ENCODE results near the gene XYLT1. TPM values are rescaled to one million over a fixed set of nuclear protein-coding genes. Genes with fewer than 3 reads are reported as not detected.
A peak's percentile ranks its signal among the peaks of the same experiment; 100 is the strongest.

The XYLT1 gene
- total RNA-seq, 2 donors from 2014 or later: 6.0 to 15.2 TPM

- Histone ChIP-seq H3K4me3 (no peak overlapping the region), H3K36me3 (replicated peaks in 1 of 2; ENCODE audit: insufficient read depth in 1 of 2, low read depth in 2 of 2) (no peaks in the 10 kb centered on the region), H3K9me3 (no peaks in the 10 kb centered on the region), H3K4me1 (peaks cover 24% of the 10 kb centered on the region), H3K27ac (peak overlapping the region; percentile 23 to 61 (median 42)), H3K27me3 (no peaks in the 10 kb centered on the region)
- no peak for TF ChIP-seq CTCF (IDR thresholded peaks at IDR 0.05)
- DNase-seq: no peak
- peak; percentile 47 for ATAC-seq
- intact Hi-C loops (cut with DNase I): no loop called here
- WGBS, 2 donors: 46 to 63% methylated on average over 5 of the region's 5 CpGs
Measured at GRCh38 chr16:17384471-17384870, 86.3 kb downstream of the XYLT1 start.

DNA sequence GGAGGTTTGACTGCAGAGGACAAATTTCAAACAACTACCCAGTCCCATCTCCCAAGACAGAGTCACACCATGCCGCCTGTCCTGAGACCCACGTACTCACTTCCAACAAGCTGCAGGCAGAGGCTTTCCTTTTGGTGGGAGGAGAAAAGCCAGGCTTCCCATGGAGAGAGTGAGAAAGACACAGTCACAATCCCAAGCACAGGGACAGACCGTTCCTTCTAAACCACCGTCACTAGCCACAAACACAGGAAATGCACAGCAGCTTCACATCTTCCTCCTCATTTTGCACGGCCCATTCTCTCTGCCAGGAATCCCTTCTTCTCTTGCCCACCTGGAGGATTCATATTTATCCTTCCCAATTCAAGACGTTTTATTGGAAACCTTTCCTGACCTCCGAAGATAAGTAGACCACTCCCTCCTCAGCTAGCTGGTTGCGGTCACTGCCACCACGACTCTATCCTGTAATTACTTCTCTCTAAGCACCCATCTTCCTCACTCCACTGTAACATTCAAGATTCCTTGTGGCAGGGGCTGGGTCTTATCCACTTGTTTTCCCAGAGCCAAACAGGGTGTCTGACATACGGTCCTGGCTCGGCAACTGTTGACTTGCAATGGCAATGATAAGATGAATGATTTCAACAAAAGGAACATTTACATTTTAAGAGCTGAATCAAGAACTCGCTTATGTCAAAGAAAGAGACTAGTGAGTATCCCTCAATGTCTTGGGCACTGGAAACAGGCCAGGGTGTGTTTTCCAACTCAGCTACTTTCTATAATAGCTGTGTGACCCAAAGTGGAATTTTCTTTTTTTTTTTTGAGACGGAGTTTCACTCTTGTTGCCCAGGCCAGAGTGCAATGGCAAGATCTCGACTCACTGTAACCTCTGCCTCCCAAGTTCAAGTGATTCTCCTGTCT lies 87.6 kb downstream of the XYLT1 start:
- WGBS, 2 donors: 50 to 65% methylated on average over 14 of the region's 14 CpGs
- no peak for ATAC-seq

GRCh38 chr16:17382514-17382913 lies 88.2 kb downstream of the XYLT1 start:
- no peak for DNase-seq
- Histone ChIP-seq H3K4me1 (peaks cover 24% of the 10 kb centered on the region), H3K27me3 (no peaks in the 10 kb centered on the region), H3K36me3 (replicated peaks in 1 of 2; ENCODE audit: insufficient read depth in 1 of 2, low read depth in 2 of 2) (no peaks in the 10 kb centered on the region), H3K4me3 (no peak overlapping the region), H3K27ac (peak overlapping the region in 1 of 4 donors; percentile 61), H3K9me3 (no peaks in the 10 kb centered on the region)
- 76 to 90% methylated on average over 5 to 6 of the region's 6 CpGs for WGBS, 2 donors
- intact Hi-C loops (cut with DNase I): no loop called here
- TF ChIP-seq CTCF (IDR thresholded peaks at IDR 0.05): no peak
- no peak for TF ChIP-seq POLR2A (IDR thresholded peaks at IDR 0.05)
- no peak for ATAC-seq

More for the DNA sequence above, 87.6 kb downstream of the XYLT1 start:
- peak in 1 of 4 donors; percentile 48 for DNase-seq
- H3K27ac ChIP-seq: peak overlapping the region in 3 of 4 donors; percentile 14 to 61 (median 23)
- H3K4me3 ChIP-seq: no peak overlapping the region
- TF ChIP-seq CTCF (IDR thresholded peaks at IDR 0.05) (no peak), POLR2A (IDR thresholded peaks at IDR 0.05) (peak in 1 of 3 donors; percentile 25)
- H3K36me3 ChIP-seq (replicated peaks in 1 of 2; ENCODE audit: insufficient read depth in 1 of 2, low read depth in 2 of 2): no peaks in the 10 kb centered on the region
- intact Hi-C loops (cut with DNase I): no loop called here
- H3K27me3 ChIP-seq: no peaks in the 10 kb centered on the region
- peaks cover 24% of the 10 kb centered on the region for H3K4me1 ChIP-seq
- H3K9me3 ChIP-seq: no peaks in the 10 kb centered on the region

DNA sequence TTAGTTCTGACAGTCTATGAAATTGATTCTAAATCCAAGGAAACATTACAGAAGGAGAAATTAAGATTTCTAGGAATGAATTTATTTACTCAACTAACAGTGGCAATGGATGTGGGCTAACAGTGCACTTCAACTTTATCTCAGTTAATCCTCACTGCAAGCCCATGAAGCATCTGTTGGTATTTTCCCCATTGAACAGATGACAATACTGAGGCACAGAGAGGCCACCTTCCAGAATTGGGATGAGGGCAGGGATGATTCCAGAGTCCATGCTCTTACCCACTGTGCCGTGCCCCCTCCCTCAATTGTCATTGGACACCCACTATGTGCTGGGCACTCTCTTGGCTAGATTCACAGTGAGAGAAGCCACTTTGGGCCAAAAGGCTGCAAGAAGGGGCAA lies 89.0 kb downstream of the XYLT1 start:
- WGBS, 2 donors: 83 to 95% methylated on average over 1 of the region's 1 CpG
- ATAC-seq (no peak), DNase-seq (no peak)
- no peak overlapping the region for H3K27ac ChIP-seq
- intact Hi-C loops (cut with DNase I): no loop called here
- no peak for TF ChIP-seq POLR2A (IDR thresholded peaks at IDR 0.05)
- H3K4me3 ChIP-seq: no peak overlapping the region
- peaks cover 24% of the 10 kb centered on the region for H3K4me1 ChIP-seq
- H3K9me3 ChIP-seq: no peaks in the 10 kb centered on the region
- no peaks in the 10 kb centered on the region for H3K36me3 ChIP-seq (replicated peaks in 1 of 2; ENCODE audit: insufficient read depth in 1 of 2, low read depth in 2 of 2)
- H3K27me3 ChIP-seq: no peaks in the 10 kb centered on the region

- H3K4me1 ChIP-seq: peaks cover 27% of the 10 kb centered on the region
- intact Hi-C loops (cut with DNase I): no loop called here
Measured at GRCh38 chr16:17380613-17381012, 90.1 kb downstream of the XYLT1 start.

More at GRCh38 chr16:17380613-17381012, 90.1 kb downstream of the XYLT1 start:
- Histone ChIP-seq H3K4me3 (no peak overlapping the region), H3K27ac (no peak overlapping the region), H3K9me3 (no peaks in the 10 kb centered on the region), H3K27me3 (no peaks in the 10 kb centered on the region), H3K36me3 (replicated peaks in 1 of 2; ENCODE audit: insufficient read depth in 1 of 2, low read depth in 2 of 2) (no peaks in the 10 kb centered on the region)
- DNase-seq (peak in 1 of 4 donors; percentile 25), ATAC-seq (no peak)
- WGBS, 2 donors: 88 to 90% methylated on average over 3 of the region's 3 CpGs
- TF ChIP-seq CTCF (IDR thresholded peaks at IDR 0.05) (no peak), POLR2A (IDR thresholded peaks at IDR 0.05) (peak in 1 of 3 donors; percentile 45)
